Ectodermal cell (in vitro differentiated cells): ENCODE measurements around the gene KRTAP20-4.

Source experiments
- H3K27ac ChIP-seq: 2 replicates; pipeline ENCODE4 v1.7.0; 2013; ENCODE audit warnings: mild to moderate bottlenecking, low read depth, low read length; ENCODE audit not compliant: insufficient read depth, poor library complexity, severe bottlenecking
- H3K27me3 ChIP-seq: 2 replicates; pipeline ENCODE4 v1.7.0; 2013; ENCODE audit warnings: mild to moderate bottlenecking, low read length; ENCODE audit not compliant: insufficient read depth, control insufficient read depth, poor library complexity, severe bottlenecking
- H3K36me3 ChIP-seq: one replicate; pipeline ENCODE4 v1.7.0; 2013; ENCODE audit warnings: low read length; ENCODE audit not compliant: control insufficient read depth, insufficient read depth
- H3K4me1 ChIP-seq: one replicate; pipeline ENCODE4 v1.7.0; 2013; ENCODE audit warnings: low read length; ENCODE audit not compliant: control insufficient read depth, insufficient read depth
- H3K4me3 ChIP-seq: 2 replicates; pipeline ENCODE4 v1.7.0; 2013; ENCODE audit warnings: low read depth, low read length, control low read depth; ENCODE audit not compliant: insufficient read depth
- H3K9me3 ChIP-seq: 2 replicates; pipeline ENCODE4 v1.7.0; 2013; ENCODE audit warnings: mild to moderate bottlenecking, low read length, moderate library complexity; ENCODE audit not compliant: control insufficient read depth
- WGBS, 2 experiments: methylation state at CpG; one replicate each; pipeline ENCODE4 v1.1.7; 2013; ENCODE audit warnings: missing lambda C conversion rate in 2 of 2; 5-methylcytosine and 5-hydroxymethylcytosine counted together

The KRTAP20-4 gene

GRCh38 chr21:30612132-30612531 is 8.3 kb upstream of the KRTAP20-4 start:
- H3K27ac ChIP-seq: no peak overlapping the region
- H3K4me3 ChIP-seq: no peak overlapping the region
- H3K4me1 ChIP-seq: no peaks in the 10 kb centered on the region
- no peaks in the 10 kb centered on the region for H3K36me3 ChIP-seq
- H3K27me3 ChIP-seq: no peaks in the 10 kb centered on the region
- H3K9me3 ChIP-seq: no peaks in the 10 kb centered on the region
- 93 to 100% methylated on average over 1 of the region's 2 CpGs for WGBS, 2 experiments

- no peaks in the 10 kb centered on the region for H3K4me1 ChIP-seq
- H3K9me3 ChIP-seq: no peaks in the 10 kb centered on the region
- 84 to 86% methylated on average over 2 of the region's 2 CpGs for WGBS, 2 experiments
- H3K27ac ChIP-seq: no peak within 1 kb of the TSS
- H3K36me3 ChIP-seq: no peaks in the 10 kb centered on the region
- no peaks in the 10 kb centered on the region for H3K27me3 ChIP-seq
- no peak within 1 kb of the TSS for H3K4me3 ChIP-seq
Measured at GRCh38 chr21:30613836-30614235, 6.6 kb upstream of the KRTAP20-4 start, which contains the start of gene KRTAP6-1. Gene KRTAP6-1 (minus strand): TSS chr21:30613930. CDS start chr21:30613904, 26 bp downstream.

GRCh38 chr21:30615199-30615598 is 5.2 kb upstream of the KRTAP20-4 start:
- H3K9me3 ChIP-seq: no peaks in the 10 kb centered on the region
- no peaks in the 10 kb centered on the region for H3K27me3 ChIP-seq
- H3K27ac ChIP-seq: no peak overlapping the region
- no peaks in the 10 kb centered on the region for H3K36me3 ChIP-seq
- no peak overlapping the region for H3K4me3 ChIP-seq
- H3K4me1 ChIP-seq: no peaks in the 10 kb centered on the region

GRCh38 chr21:30616125-30616524 is 4.3 kb upstream of the KRTAP20-4 start, which contains the start of gene KRTAP20-1:
Gene KRTAP20-1 (plus strand): TSS chr21:30616425. CDS start chr21:30616455, 30 bp downstream.
- WGBS, 2 experiments: 94% methylated on average over 2 of the region's 2 CpGs; no CpG with 5 or more reads in 1 of the 2 experiments
- Histone ChIP-seq H3K36me3 (no peaks in the 10 kb centered on the region), H3K27me3 (no peaks in the 10 kb centered on the region), H3K4me3 (no peak within 1 kb of the TSS), H3K4me1 (no peaks in the 10 kb centered on the region), H3K27ac (no peak within 1 kb of the TSS), H3K9me3 (no peaks in the 10 kb centered on the region)

GRCh38 chr21:30620080-30620479 is 347 bp upstream of the KRTAP20-4 start:
- Histone ChIP-seq H3K36me3 (no peaks in the 10 kb centered on the region), H3K27ac (no peak overlapping the region)

GRCh38 chr21:30623362-30623761 is 2.9 kb downstream of the KRTAP20-4 start:
- whole genome bisulfite sequencing, 2 experiments: 91 to 94% methylated on average over 3 of the region's 3 CpGs
- Histone ChIP-seq H3K4me1 (no peaks in the 10 kb centered on the region), H3K9me3 (no peaks in the 10 kb centered on the region), H3K36me3 (no peaks in the 10 kb centered on the region), H3K4me3 (no peak overlapping the region), H3K27ac (no peak overlapping the region), H3K27me3 (no peaks in the 10 kb centered on the region)

More at GRCh38 chr21:30620080-30620479, 347 bp upstream of the KRTAP20-4 start:
- no peak overlapping the region for H3K4me3 ChIP-seq
- no peaks in the 10 kb centered on the region for H3K9me3 ChIP-seq
- H3K4me1 ChIP-seq: no peaks in the 10 kb centered on the region
- H3K27me3 ChIP-seq: no peaks in the 10 kb centered on the region

- Histone ChIP-seq H3K27ac (no peak overlapping the region), H3K36me3 (no peaks in the 10 kb centered on the region), H3K27me3 (no peaks in the 10 kb centered on the region), H3K4me1 (no peaks in the 10 kb centered on the region), H3K4me3 (no peak overlapping the region), H3K9me3 (no peaks in the 10 kb centered on the region)
- 89 to 90% methylated on average over 4 of the region's 4 CpGs for WGBS, 2 experiments
Measured at GRCh38 chr21:30625449-30626165, 5.2 kb downstream of the KRTAP20-4 start.

GRCh38 chr21:30628109-30628508 is 7.7 kb downstream of the KRTAP20-4 start:
- WGBS, 2 experiments: 57 to 76% methylated on average over 2 of the region's 4 CpGs
- Histone ChIP-seq H3K4me3 (no peak overlapping the region), H3K36me3 (no peaks in the 10 kb centered on the region)

GRCh38 chr21:30629200-30629599 is 8.8 kb downstream of the KRTAP20-4 start:
- no peaks in the 10 kb centered on the region for H3K9me3 ChIP-seq
- H3K27me3 ChIP-seq: no peaks in the 10 kb centered on the region
- H3K36me3 ChIP-seq: no peaks in the 10 kb centered on the region
- H3K4me1 ChIP-seq: no peaks in the 10 kb centered on the region
- H3K27ac ChIP-seq: no peak overlapping the region
- no peak overlapping the region for H3K4me3 ChIP-seq
- 93% methylated on average over 1 of the region's 1 CpG for WGBS, 2 experiments

More at GRCh38 chr21:30628109-30628508, 7.7 kb downstream of the KRTAP20-4 start:
- H3K27ac ChIP-seq: no peak overlapping the region
- H3K9me3 ChIP-seq: no peaks in the 10 kb centered on the region
- H3K4me1 ChIP-seq: no peaks in the 10 kb centered on the region
- H3K27me3 ChIP-seq: no peaks in the 10 kb centered on the region

GRCh38 chr21:30634906-30635305 is 14.5 kb downstream of the KRTAP20-4 start, which contains the start of gene KRTAP20-2:
Gene KRTAP20-2 (plus strand): TSS chr21:30635206. CDS start chr21:30635264, 58 bp downstream.
- Histone ChIP-seq H3K9me3 (no peaks in the 10 kb centered on the region), H3K27me3 (no peaks in the 10 kb centered on the region), H3K27ac (no peak within 1 kb of the TSS), H3K4me1 (no peaks in the 10 kb centered on the region), H3K4me3 (no peak within 1 kb of the TSS), H3K36me3 (no peaks in the 10 kb centered on the region)
- WGBS, 2 experiments: 92 to 97% methylated on average over 1 of the region's 1 CpG
